Gastroesophageal sphincter (tissue), 3 donors: ENCODE data around the gene WSCD2.

Experiments used
- CTCF ChIP-seq, 4 experiments: fragments of 200-600 bp in 2 of 4; fragments of 450-650 bp in 2 of 4; sonication (generic) in 1 of 4; IDR thresholded peaks; one replicate each; pipeline ENCODE4 v1.5.1; 2017 to 2019; ENCODE audit warnings: antibody characterized with exemption in 4 of 4, mild to moderate bottlenecking in 2 of 4, moderate library complexity in 2 of 4
- POLR2A ChIP-seq, 2 donors: fragments of 450-650 bp; IDR thresholded peaks; one replicate each; pipeline ENCODE4 v1.6.1; 2017; ENCODE audit warnings: antibody characterized with exemption in 2 of 2, mild to moderate bottlenecking in 2 of 2, moderate library complexity in 1 of 2
- POLR2AphosphoS5 ChIP-seq: sonication (generic); formaldehyde crosslinking; IDR thresholded peaks from one replicate; pipeline ENCODE4 v1.6.1; 2017; ENCODE audit warnings: antibody characterized with exemption

- no peak for TF ChIP-seq CTCF (IDR thresholded peaks at IDR 0.05)
- TF ChIP-seq POLR2AphosphoS5: no peak
- TF ChIP-seq POLR2A (IDR thresholded peaks at IDR 0.05): no peak
Observed at GRCh38 chr12:108180255-108181094, 51.4 kb downstream of the WSCD2 start.
